Neural crest cell (in vitro differentiated cells): Measurements from ENCODE around the gene CA5A. TPM values are rescaled to one million over a fixed set of nuclear protein-coding genes. Genes with fewer than 3 reads are reported as not detected.

Experiments used
- DNase-seq: peaks from one replicate; pipeline ENCODE4 v3.0.0; 2021; ENCODE audit warnings: low read depth, mixed read lengths, low spot score
- H3K27ac Mint-ChIP-seq: one replicate; pipeline ENCODE4 v1.8.0; 2021; ENCODE audit warnings: mild to moderate bottlenecking, mixed read lengths; ENCODE audit not compliant: unreplicated experiment
- H3K27me3 Mint-ChIP-seq: 2 replicates; pipeline ENCODE4 v1.8.0; 2021; ENCODE audit warnings: low read depth, mild to moderate bottlenecking, mixed read lengths
- H3K36me3 Mint-ChIP-seq: 2 replicates; pipeline ENCODE4 v1.8.0; 2021; ENCODE audit warnings: low read depth, mild to moderate bottlenecking, mixed read lengths
- H3K4me1 Mint-ChIP-seq: 2 replicates; pipeline ENCODE4 v1.8.0; 2021; ENCODE audit warnings: mixed read lengths
- H3K4me3 Mint-ChIP-seq: one replicate; pipeline ENCODE4 v1.8.0; 2021; ENCODE audit warnings: mild to moderate bottlenecking, mixed read lengths
- H3K9me3 Mint-ChIP-seq: 2 replicates; pipeline ENCODE4 v1.8.0; 2021; ENCODE audit warnings: mixed read lengths
- total RNA-seq: library from RNA; stranded (reverse); gene quantifications from 2 replicates; pipeline ENCODE4 v1.2.1, GENCODE V29; 2021
- TF ChIP-seq, protein P1 (sequence below): fragments of 200-600 bp; sonication (generic); conservative IDR thresholded peaks from 2 replicates; pipeline ENCODE4 v1.5.0; 2021; ENCODE audit warnings: antibody characterized with exemption, mild to moderate bottlenecking

The CA5A gene
- total RNA-seq, 1 donor from 2014 or later: not detected

DNA sequence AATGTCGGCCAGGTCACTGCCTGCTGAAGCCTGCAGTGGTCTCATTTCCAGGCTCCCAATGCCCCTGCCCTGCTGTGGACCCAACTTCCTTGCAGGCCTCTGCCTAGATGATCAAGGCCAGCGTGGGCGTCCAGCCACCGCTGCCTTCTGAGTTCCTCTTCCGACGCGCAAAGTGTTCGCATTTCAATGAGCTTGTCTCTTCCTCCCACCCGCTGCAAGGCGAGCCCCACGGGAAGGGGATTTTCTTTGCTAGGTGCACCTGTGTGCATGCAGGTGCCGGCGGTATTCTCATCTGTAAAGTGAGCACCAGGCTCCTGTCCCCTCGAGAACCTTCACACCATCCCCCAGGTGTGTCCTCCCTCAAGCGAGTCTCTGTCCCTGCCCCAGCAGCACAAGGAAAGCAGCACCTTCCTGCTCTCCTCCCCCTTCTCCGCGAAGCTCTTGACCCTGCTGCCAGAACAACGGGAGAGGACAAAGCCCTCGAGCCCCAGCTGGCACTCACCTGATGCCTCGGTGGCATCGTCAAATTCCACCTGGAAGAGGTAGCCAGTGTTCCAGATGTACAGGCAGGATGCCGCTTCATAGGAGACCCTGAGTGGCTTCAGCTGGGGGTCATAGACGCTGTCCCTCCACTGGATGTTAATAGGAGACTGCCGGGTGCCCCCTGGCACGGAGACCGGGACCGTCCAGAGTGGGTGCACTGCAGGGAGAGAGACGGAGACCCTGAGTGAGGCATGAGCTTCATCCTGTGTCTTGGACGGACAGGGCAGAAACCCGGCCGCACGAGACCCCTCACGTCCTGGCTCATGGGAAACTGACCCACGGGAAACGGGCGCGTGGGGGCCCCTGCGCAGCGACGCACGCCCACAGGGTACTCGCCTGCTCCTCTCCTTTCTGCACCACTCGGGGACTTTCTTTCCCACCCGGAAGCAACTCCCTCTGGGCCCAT, 9.8 kb downstream of the CA5A start:
- TF ChIP-seq, protein P1, sequence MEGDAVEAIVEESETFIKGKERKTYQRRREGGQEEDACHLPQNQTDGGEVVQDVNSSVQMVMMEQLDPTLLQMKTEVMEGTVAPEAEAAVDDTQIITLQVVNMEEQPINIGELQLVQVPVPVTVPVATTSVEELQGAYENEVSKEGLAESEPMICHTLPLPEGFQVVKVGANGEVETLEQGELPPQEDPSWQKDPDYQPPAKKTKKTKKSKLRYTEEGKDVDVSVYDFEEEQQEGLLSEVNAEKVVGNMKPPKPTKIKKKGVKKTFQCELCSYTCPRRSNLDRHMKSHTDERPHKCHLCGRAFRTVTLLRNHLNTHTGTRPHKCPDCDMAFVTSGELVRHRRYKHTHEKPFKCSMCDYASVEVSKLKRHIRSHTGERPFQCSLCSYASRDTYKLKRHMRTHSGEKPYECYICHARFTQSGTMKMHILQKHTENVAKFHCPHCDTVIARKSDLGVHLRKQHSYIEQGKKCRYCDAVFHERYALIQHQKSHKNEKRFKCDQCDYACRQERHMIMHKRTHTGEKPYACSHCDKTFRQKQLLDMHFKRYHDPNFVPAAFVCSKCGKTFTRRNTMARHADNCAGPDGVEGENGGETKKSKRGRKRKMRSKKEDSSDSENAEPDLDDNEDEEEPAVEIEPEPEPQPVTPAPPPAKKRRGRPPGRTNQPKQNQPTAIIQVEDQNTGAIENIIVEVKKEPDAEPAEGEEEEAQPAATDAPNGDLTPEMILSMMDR: no peak
- no peak overlapping the region for H3K4me3 Mint-ChIP-seq
- peaks cover 5% of the 10 kb centered on the region for H3K27me3 Mint-ChIP-seq
- DNase-seq: no peak
- no peak overlapping the region for H3K27ac Mint-ChIP-seq
- no peaks in the 10 kb centered on the region for H3K9me3 Mint-ChIP-seq
- H3K4me1 Mint-ChIP-seq: peaks cover 4% of the 10 kb centered on the region
- no peaks in the 10 kb centered on the region for H3K36me3 Mint-ChIP-seq

GRCh38 chr16:87924811-87925670, 11.3 kb downstream of the CA5A start:
- DNase-seq: no peak
- H3K4me1 Mint-ChIP-seq: peaks cover 4% of the 10 kb centered on the region
- no peaks in the 10 kb centered on the region for H3K36me3 Mint-ChIP-seq
- H3K9me3 Mint-ChIP-seq: no peaks in the 10 kb centered on the region
- peaks cover 5% of the 10 kb centered on the region for H3K27me3 Mint-ChIP-seq
- TF ChIP-seq, protein P1: no peak
- no peak overlapping the region for H3K27ac Mint-ChIP-seq
- H3K4me3 Mint-ChIP-seq: no peak overlapping the region

- Mint-ChIP-seq H3K4me1 (peaks cover 4% of the 10 kb centered on the region), H3K4me3 (no peak overlapping the region), H3K36me3 (no peaks in the 10 kb centered on the region), H3K9me3 (no peaks in the 10 kb centered on the region), H3K27ac (no peak overlapping the region), H3K27me3 (peaks cover 5% of the 10 kb centered on the region)
- TF ChIP-seq, protein P1: no peak
- DNase-seq: no peak
These were observed 12.1 kb downstream of the CA5A start for GRCh38 chr16:87924041-87924810.

- H3K4me3 Mint-ChIP-seq: no peak overlapping the region
- no peaks in the 10 kb centered on the region for H3K36me3 Mint-ChIP-seq
- peaks cover 5% of the 10 kb centered on the region for H3K27me3 Mint-ChIP-seq
- TF ChIP-seq, protein P1: no peak
- no peaks in the 10 kb centered on the region for H3K9me3 Mint-ChIP-seq
- no peak overlapping the region for H3K27ac Mint-ChIP-seq
- DNase-seq: no peak
- peaks cover 4% of the 10 kb centered on the region for H3K4me1 Mint-ChIP-seq
These were observed 14.0 kb downstream of the CA5A start for GRCh38 chr16:87922250-87922871.
